Mucosa of descending colon (tissue), 3 donors: Measurements from ENCODE around the gene MRPL12. TPM values are rescaled to one million over a fixed set of nuclear protein-coding genes. Genes with fewer than 3 reads are reported as not detected.
A peak's percentile ranks its signal among the peaks of the same experiment; 100 is the strongest.

Experiments used
- ATAC-seq: fragments of 200-7000 bp; cut with Tn5 transposase; one replicate; pipeline ENCODE4 v1.9.1; 2020; ENCODE audit warnings: mild to moderate bottlenecking, moderate library complexity
- DNase-seq, 3 donors: peaks; one replicate each; pipeline ENCODE4 v3.0.0-alpha.2; 2020
- H3K36me3 ChIP-seq: fragments of 200-600 bp; one replicate; pipeline ENCODE4 v1.8.0; 2021; ENCODE audit warnings: low read depth, mild to moderate bottlenecking
- H3K4me1 ChIP-seq: fragments of 200-600 bp; one replicate; pipeline ENCODE4 v1.8.0; 2021; ENCODE audit warnings: low read depth, mild to moderate bottlenecking
- H3K4me3 ChIP-seq: fragments of 200-600 bp; one replicate; pipeline ENCODE4 v1.8.0; 2021; ENCODE audit warnings: mild to moderate bottlenecking
- H3K9me3 ChIP-seq: fragments of 200-600 bp; one replicate; pipeline ENCODE4 v1.8.0; 2021; ENCODE audit warnings: mild to moderate bottlenecking
- CTCF ChIP-seq: fragments of 200-600 bp; IDR thresholded peaks from one replicate; pipeline ENCODE4 v1.8.0; 2022; ENCODE audit warnings: antibody characterized with exemption, mild to moderate bottlenecking
- intact Hi-C, 2 donors: fragments of 100-400 bp; cut with DNase I in 1 of 2; cut with micrococcal nuclease in 1 of 2; formaldehyde crosslinking; loops; one replicate each; pipeline versions ENCODE4 v1.11.0 to v1.11.1; 2022; cut with DNase I, micrococcal nuclease
- total RNA-seq, 3 donors: library from RNA; stranded (reverse); fragmentation: NEBNext Ultra II Directional in 2 of 3; extraction: Animal tissue kit (Norgen Biotek cat#: 25700) in 2 of 3; gene quantifications; one replicate each; pipeline versions ENCODE4 v1.2.1 to v1.2.4, GENCODE V29; 2021 to 2023
- donor health status: DM: no; HTN: no; CAD: no; lungs with moderate emphysema.
- donor health status: DM: no; HTN: no; CAD: no.
- donor health status: DM: no; HTN: yes; CAD: no.

The MRPL12 gene
- total RNA-seq, 3 donors from 2014 or later: 69.0 to 109 (median 108) TPM

GRCh38 chr17:81666342-81667191 lies 36.6 kb upstream of the MRPL12 start, which contains the start of the genes CCDC137 and OXLD1:
CCDC137 (plus strand) TSS chr17:81666737; CDS start chr17:81666767, 30 bp downstream.
OXLD1 (minus strand) TSS chr17:81666605; CDS start chr17:81666577, 28 bp downstream.
- intact Hi-C loops: no loop called here
- ATAC-seq: peak; percentile 99
- Histone ChIP-seq H3K4me3 (peak within 1 kb of the TSS; percentile 96), H3K9me3 (no peaks in the 10 kb centered on the region), H3K4me1 (peaks cover 17% of the 10 kb centered on the region), H3K36me3 (no peaks in the 10 kb centered on the region)
- peak; percentile 97 to 98 (median 97) for DNase-seq
- no peak for TF ChIP-seq CTCF

GRCh38 chr17:81667754-81668153 lies 35.4 kb upstream of the MRPL12 start:
- Histone ChIP-seq H3K4me1 (peaks cover 17% of the 10 kb centered on the region), H3K4me3 (no peak overlapping the region), H3K9me3 (no peaks in the 10 kb centered on the region), H3K36me3 (no peaks in the 10 kb centered on the region)
- intact Hi-C loops: no loop called here
- ATAC-seq (no peak), DNase-seq (no peak)
- TF ChIP-seq CTCF: no peak

- intact Hi-C loops: no loop called here
- Histone ChIP-seq H3K9me3 (no peaks in the 10 kb centered on the region), H3K36me3 (no peaks in the 10 kb centered on the region), H3K4me3 (no peak overlapping the region), H3K4me1 (peaks cover 6% of the 10 kb centered on the region)
- no peak for TF ChIP-seq CTCF
- DNase-seq (no peak), ATAC-seq (peak; percentile 7)
Measured at GRCh38 chr17:81672504-81672903, 30.7 kb upstream of the MRPL12 start.

GRCh38 chr17:81672954-81673353 lies 30.2 kb upstream of the MRPL12 start:
- no peak for TF ChIP-seq CTCF
- Histone ChIP-seq H3K4me1 (peaks cover 2% of the 10 kb centered on the region), H3K4me3 (no peak overlapping the region), H3K9me3 (no peaks in the 10 kb centered on the region), H3K36me3 (no peaks in the 10 kb centered on the region)
- intact Hi-C loops: no loop called here
- ATAC-seq (no peak), DNase-seq (no peak)

GRCh38 chr17:81673561-81674258 lies 29.5 kb upstream of the MRPL12 start:
- no peak overlapping the region for H3K4me3 ChIP-seq
- no peaks in the 10 kb centered on the region for H3K9me3 ChIP-seq
- DNase-seq (no peak), ATAC-seq (no peak)
- H3K4me1 ChIP-seq: no peaks in the 10 kb centered on the region
- TF ChIP-seq CTCF: no peak
- H3K36me3 ChIP-seq: no peaks in the 10 kb centered on the region
- intact Hi-C loops: no loop called here
